OCI-LY3 (cell line): Measurements from ENCODE around the gene NCAM2.

Experiments used
- H2AFZ ChIP-seq: fragments of 200-600, 300-600 bp; shearing (Covaris generic); 2 replicates; pipeline ENCODE4 v1.6.0; 2014; ENCODE audit warnings: antibody characterized with exemption, low read depth, low read length
- H3K27ac ChIP-seq: fragments of 200-600, 300-600 bp; sonication (generic); 2 replicates; pipeline ENCODE4 v1.5.1; 2014; ENCODE audit warnings: mild to moderate bottlenecking, low read length, moderate library complexity, mixed read lengths
- H3K27me3 ChIP-seq: fragments of 200-600, 300-600 bp; sonication (generic); 2 replicates; pipeline ENCODE4 v1.6.1; 2014; ENCODE audit warnings: low read depth, low read length, mixed read lengths
- H3K36me3 ChIP-seq: fragments of 200-600, 300-600 bp; sonication (generic); replicated peaks from 2 replicates; pipeline ENCODE3; 2014; ENCODE audit warnings: low read depth, low read length, mixed read lengths
- H3K4me1 ChIP-seq: fragments of 300-600, 200-600 bp; sonication (generic); 2 replicates; pipeline ENCODE4 v1.6.1; 2014; ENCODE audit warnings: low read length, mixed read lengths
- H3K4me2 ChIP-seq: fragments of 200-600, 300-600 bp; sonication (generic); 2 replicates; pipeline ENCODE4 v1.6.1; 2014; ENCODE audit warnings: low read length, mixed read lengths
- H3K4me3 ChIP-seq: fragments of 300-600, 200-600 bp; sonication (generic); 2 replicates; pipeline ENCODE4 v1.5.1; 2014; ENCODE audit warnings: antibody characterized with exemption, mild to moderate bottlenecking, low read length, moderate library complexity
- H3K79me2 ChIP-seq: fragments of 300-600, 200-600 bp; shearing (Covaris generic); 2 replicates; pipeline ENCODE4 v1.6.1; 2014; ENCODE audit warnings: mild to moderate bottlenecking, low read length, mixed read lengths
- H3K9ac ChIP-seq: fragments of 300-600, 200-600 bp; shearing (Covaris generic); 2 replicates; pipeline ENCODE4 v1.6.0; 2014; ENCODE audit warnings: mild to moderate bottlenecking, low read length, moderate library complexity
- H3K9me3 ChIP-seq: fragments of 200-600, 300-600 bp; shearing (Covaris generic); 2 replicates; pipeline ENCODE4 v1.6.1; 2014; ENCODE audit warnings: low read length, mixed read lengths; ENCODE audit not compliant: insufficient read depth
- H4K20me1 ChIP-seq: fragments of 200-600, 300-600 bp; sonication (generic); 2 replicates; pipeline ENCODE4 v1.6.1; 2016; ENCODE audit warnings: low read length, mixed read lengths; ENCODE audit not compliant: insufficient read depth
- CTCF ChIP-seq: fragments of 200-600, 300-600 bp; sonication (generic); IDR thresholded peaks from 2 replicates; pipeline ENCODE4 v1.5.1; 2014; ENCODE audit warnings: antibody characterized with exemption, low read length, low read depth
- EZH2phosphoT487 ChIP-seq: fragments of 200-600 bp; shearing (Covaris generic); IDR thresholded peaks from 2 replicates; pipeline ENCODE4 v1.6.1; 2018; ENCODE audit warnings: antibody characterized with exemption, mixed run types, low read depth

The NCAM2 gene

GRCh38 chr21:21460979-21461378 lies 462.8 kb downstream of the NCAM2 start:
- Histone ChIP-seq H4K20me1 (no peaks in the 10 kb centered on the region), H3K27ac (no peak overlapping the region), H3K79me2 (no peaks in the 10 kb centered on the region), H3K4me1 (no peaks in the 10 kb centered on the region), H2AFZ (no peak overlapping the region), H3K27me3 (no peaks in the 10 kb centered on the region), H3K4me2 (no peak overlapping the region), H3K36me3 (no peaks in the 10 kb centered on the region), H3K9me3 (no peaks in the 10 kb centered on the region), H3K9ac (no peak overlapping the region), H3K4me3 (no peak overlapping the region)
- TF ChIP-seq EZH2phosphoT487 (no peak), CTCF (no peak)

- no peak overlapping the region for H3K4me3 ChIP-seq
- no peaks in the 10 kb centered on the region for H3K36me3 ChIP-seq
- H3K27me3 ChIP-seq: no peaks in the 10 kb centered on the region
- H3K9ac ChIP-seq: no peak overlapping the region
- H3K4me2 ChIP-seq: no peak overlapping the region
- TF ChIP-seq EZH2phosphoT487 (no peak), CTCF (no peak)
- H3K9me3 ChIP-seq: no peaks in the 10 kb centered on the region
- H3K4me1 ChIP-seq: no peaks in the 10 kb centered on the region
- H3K27ac ChIP-seq: no peak overlapping the region
- no peaks in the 10 kb centered on the region for H4K20me1 ChIP-seq
- no peaks in the 10 kb centered on the region for H3K79me2 ChIP-seq
- H2AFZ ChIP-seq: no peak overlapping the region
These were observed 465.2 kb downstream of the NCAM2 start for GRCh38 chr21:21463456-21463855.

- H3K4me2 ChIP-seq: no peak overlapping the region
- no peak overlapping the region for H3K27ac ChIP-seq
- no peaks in the 10 kb centered on the region for H3K36me3 ChIP-seq
- no peaks in the 10 kb centered on the region for H3K4me1 ChIP-seq
- no peak overlapping the region for H3K4me3 ChIP-seq
- no peak overlapping the region for H3K9ac ChIP-seq
- H3K9me3 ChIP-seq: no peaks in the 10 kb centered on the region
- H2AFZ ChIP-seq: no peak overlapping the region
- TF ChIP-seq EZH2phosphoT487: no peak
- TF ChIP-seq CTCF: no peak
- no peaks in the 10 kb centered on the region for H4K20me1 ChIP-seq
- H3K79me2 ChIP-seq: no peaks in the 10 kb centered on the region
- no peaks in the 10 kb centered on the region for H3K27me3 ChIP-seq
These were observed 466.5 kb downstream of the NCAM2 start for GRCh38 chr21:21464684-21465083.

GRCh38 chr21:21466752-21467151 lies 468.5 kb downstream of the NCAM2 start:
- H3K9ac ChIP-seq: no peak overlapping the region
- no peak overlapping the region for H2AFZ ChIP-seq
- H4K20me1 ChIP-seq: no peaks in the 10 kb centered on the region
- no peaks in the 10 kb centered on the region for H3K79me2 ChIP-seq
- no peaks in the 10 kb centered on the region for H3K36me3 ChIP-seq
- TF ChIP-seq CTCF: no peak
- TF ChIP-seq EZH2phosphoT487: no peak
- no peaks in the 10 kb centered on the region for H3K4me1 ChIP-seq
- no peak overlapping the region for H3K4me3 ChIP-seq
- H3K27me3 ChIP-seq: no peaks in the 10 kb centered on the region
- no peak overlapping the region for H3K4me2 ChIP-seq
- no peak overlapping the region for H3K27ac ChIP-seq
- no peaks in the 10 kb centered on the region for H3K9me3 ChIP-seq
